ENCODE measurements around the gene SFXN2. TPM values are rescaled to one million over a fixed set of nuclear protein-coding genes. Genes with fewer than 3 reads are reported as not detected.
"Not testable (repeated sequence)": the region's sequence is repeated elsewhere in the genome, so short reads cannot be mapped to it uniquely, and the experiment has no call there.

Gene SFXN2
- total RNA-seq, 1 experiment from 2014 or later: 5.5 TPM

- DNase-seq (ENCODE audit: low read depth): no peak
Measured at GRCh38 chr10:102720337-102720736, 5.9 kb downstream of the SFXN2 start.

DNA sequence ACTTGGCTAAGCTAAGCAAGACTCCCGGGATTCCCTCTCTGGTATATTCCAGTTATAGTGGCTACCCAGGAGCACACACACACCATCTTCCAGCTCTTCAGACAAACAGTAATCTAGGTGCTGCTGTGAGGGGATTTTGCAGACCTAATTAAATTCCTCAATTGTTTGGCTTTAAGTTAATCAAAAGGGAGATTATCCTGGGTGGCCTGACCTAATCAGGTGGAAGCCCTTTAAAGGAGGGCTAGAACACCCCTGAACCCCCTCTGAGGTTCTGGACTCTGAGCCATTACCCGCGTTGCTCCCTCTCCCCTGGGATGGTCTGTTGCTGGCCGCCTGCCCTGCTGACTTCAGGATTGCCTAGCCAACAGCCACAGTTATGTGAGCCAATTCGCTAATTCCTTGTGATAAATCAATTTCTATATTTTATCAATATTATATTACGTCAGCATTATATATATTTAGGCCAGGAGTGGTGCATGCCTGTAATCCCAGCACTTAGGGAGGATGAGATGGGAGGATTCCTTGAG is 6.4 kb downstream of the SFXN2 start:
- DNase-seq (ENCODE audit: low read depth): no peak

DNA sequence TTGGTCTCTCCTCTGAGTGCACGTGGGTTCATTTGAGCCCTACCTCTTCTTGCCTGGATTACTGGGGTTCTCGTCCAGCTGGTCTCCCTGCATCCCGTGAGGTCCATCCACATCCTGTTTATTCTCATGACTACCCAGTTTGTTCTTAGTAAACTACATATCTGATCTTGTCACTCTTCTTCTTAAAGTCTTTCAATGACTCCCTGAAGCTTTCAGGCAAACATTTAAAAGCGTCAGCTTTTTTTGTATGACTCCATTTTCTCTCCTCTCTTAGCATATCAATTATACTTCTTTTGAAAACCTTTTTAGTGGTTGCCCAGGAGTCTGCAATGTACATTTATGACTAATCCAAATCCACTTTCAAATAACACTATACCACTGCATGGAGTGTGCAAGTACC is 7.5 kb downstream of the SFXN2 start:
- no peak for DNase-seq (ENCODE audit: low read depth)

DNA sequence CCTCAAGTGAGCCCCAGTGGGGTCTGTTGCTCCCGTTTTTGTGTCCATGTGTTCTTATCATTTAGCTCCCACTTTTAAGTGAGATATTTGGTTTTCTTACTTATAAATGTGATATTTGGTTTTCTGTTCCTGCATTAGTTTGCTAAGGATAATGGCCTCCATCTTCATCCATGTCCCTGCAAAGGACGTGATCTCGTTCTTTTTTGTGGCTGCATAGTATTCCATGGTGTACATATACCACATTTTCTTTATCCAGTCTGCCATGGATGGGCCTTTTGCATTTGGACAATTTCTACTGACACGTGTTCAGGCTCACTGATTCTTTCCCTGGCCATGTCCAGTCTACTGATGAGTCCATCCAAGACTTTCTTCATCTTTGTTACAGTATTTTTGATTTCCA is 9.6 kb downstream of the SFXN2 start:
- no peak for DNase-seq (ENCODE audit: low read depth)

DNA sequence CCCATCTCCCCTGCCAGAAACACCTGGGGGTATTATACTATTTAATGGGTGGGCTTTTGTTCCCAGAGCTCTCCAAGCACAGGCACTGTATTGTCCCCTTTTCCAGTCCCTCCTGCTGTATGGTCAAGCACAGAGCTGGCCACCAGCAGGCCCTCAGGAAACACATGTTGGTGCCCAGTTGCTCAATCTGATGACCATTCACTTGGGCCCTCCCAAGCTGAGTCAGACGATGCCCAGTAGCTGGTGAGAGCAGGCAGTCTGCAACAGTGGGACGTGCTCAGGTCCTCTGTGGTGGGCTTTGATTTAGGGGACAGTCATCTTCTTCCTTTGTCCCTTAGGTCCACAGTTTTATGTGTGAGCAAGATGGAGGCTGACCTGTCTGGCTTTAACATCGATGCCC is 11.8 kb downstream of the SFXN2 start:
- no peak for DNase-seq (ENCODE audit: low read depth)

GRCh38 chr10:102727037-102727818 is 12.8 kb downstream of the SFXN2 start:
- no peak for DNase-seq (ENCODE audit: low read depth)

GRCh38 chr10:102729029-102730026 is 14.9 kb downstream of the SFXN2 start:
- peak; percentile 72 for DNase-seq (ENCODE audit: low read depth)

DNA sequence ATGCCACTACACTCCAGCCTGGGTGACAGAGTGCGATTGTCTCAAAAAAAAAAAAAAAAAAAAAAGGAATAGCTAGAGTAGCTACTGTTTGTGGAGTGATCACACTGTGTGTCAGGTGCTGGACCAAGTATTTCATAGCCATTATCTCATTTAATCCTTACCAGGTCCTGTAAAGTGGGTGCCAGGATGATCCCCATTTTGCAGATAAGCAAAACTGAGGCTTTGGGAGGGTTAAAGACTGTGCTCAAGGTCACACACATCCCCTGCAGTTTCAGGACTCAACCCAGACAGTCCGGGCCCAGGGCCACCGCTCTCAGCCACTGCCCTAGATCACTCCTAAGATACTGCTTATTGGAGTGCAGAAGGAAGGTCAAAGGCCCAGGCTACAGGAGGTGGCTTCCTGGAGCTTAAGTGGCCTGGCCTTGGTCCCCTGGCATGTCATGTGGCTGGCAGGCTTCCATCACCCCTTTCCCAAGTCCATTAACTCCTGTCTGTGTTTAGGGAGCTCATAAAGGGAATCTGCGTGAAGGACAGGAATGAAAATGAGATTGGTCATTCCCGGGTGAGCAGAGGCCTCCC is 16.9 kb downstream of the SFXN2 start:
- no peak for DNase-seq (ENCODE audit: low read depth)

- no peak for DNase-seq (ENCODE audit: low read depth)
Measured at GRCh38 chr10:102732661-102733060, 18.2 kb downstream of the SFXN2 start.

DNA sequence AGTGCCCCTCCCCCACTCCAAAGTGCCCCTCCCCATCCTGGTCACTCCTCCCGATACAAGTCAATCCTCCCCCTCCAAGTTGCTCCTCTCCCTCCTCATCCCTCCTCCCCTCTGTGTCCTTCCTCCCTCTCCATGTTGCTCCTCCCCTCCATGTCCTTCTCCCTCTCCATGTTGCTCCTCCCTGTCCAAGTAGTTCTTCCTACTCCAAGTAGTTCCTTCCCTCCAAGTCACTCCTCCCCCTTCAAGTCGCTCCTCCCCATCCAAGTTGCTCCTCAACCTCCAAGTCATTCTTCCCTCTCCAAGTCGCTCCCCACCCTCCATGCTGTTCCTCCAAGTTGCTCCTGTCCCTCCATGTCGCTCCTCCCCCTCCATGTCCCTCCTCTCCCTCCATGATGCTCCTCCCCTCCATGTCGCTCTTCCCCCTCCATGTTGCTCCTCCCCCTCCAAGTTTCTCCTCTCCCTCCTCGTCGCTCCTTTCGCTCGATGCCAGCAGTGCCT is 20.7 kb downstream of the SFXN2 start:
- DNase-seq (ENCODE audit: low read depth): no peak

GRCh38 chr10:102738692-102739121 is 24.3 kb downstream of the SFXN2 start:
- DNase-seq (ENCODE audit: low read depth): no peak

- no peak for DNase-seq (ENCODE audit: low read depth)
Measured at GRCh38 chr10:102740229-102740628, 25.8 kb downstream of the SFXN2 start.

- no peak for DNase-seq (ENCODE audit: low read depth)
Measured at GRCh38 chr10:102741726-102742237, 27.3 kb downstream of the SFXN2 start.

GRCh38 chr10:102742313-102742712 is 27.9 kb downstream of the SFXN2 start:
- not testable (repeated sequence) for DNase-seq (ENCODE audit: low read depth)

- DNase-seq (ENCODE audit: low read depth): no peak
Measured at GRCh38 chr10:102743078-102743587, 28.7 kb downstream of the SFXN2 start.

DNA sequence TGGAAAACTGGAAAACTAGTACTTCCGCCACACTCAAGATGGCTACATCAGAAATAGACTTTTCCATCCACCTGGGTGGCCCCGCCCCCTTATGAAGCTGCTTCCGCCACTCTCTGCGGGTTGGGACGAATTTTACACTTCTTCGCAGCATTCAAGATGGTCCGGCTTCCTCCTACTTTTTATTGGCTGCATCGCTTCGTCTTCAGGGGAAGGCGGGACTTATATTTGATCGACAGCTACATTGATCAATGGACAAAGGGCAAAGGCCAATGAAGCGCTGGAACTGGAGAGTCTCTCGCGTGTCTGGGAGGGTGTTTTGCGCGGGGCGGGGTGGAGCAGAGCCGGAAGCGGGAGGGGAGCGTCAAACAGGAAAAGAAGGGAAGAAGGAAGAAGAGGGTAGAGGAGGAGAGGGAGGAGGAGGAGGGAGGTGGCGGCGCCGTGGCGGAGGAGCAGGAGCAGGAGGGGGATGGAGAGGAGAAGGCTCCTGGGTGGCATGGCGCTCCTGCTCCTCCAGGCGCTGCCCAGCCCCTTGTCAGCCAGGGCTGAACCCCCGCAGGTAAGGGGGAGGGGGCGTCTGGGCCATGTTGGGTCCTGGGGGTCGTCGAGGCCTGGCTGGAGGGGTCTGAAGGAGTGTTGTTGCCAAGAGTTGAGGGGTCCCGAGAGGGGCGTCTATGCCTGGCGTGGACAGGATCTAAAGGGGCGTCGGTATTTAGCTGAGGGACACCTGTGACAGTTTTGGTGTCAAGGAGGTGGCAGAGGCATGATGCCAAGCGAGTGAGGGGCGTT is 29.3 kb downstream of the SFXN2 start, which contains the start of gene WBP1L:
Gene WBP1L, plus strand, starts transcription at position 361 of the 786 bp plus-strand sequence. Its CDS starts 106 bp downstream, at position 467.
- peak; percentile 95 for DNase-seq (ENCODE audit: low read depth)

GRCh38 chr10:102744374-102745051 is 30.1 kb downstream of the SFXN2 start:
- peak; percentile 16 for DNase-seq (ENCODE audit: low read depth)

GRCh38 chr10:102745157-102745556 is 30.7 kb downstream of the SFXN2 start:
- no peak for DNase-seq (ENCODE audit: low read depth)

- no peak for DNase-seq (ENCODE audit: low read depth)
Measured at GRCh38 chr10:102752266-102752930, 38.0 kb downstream of the SFXN2 start.

All from Daoy (cell line).